NT2/D1 (cell line): ENCODE data around the gene SEL1L3.

Source experiments
- YY1 ChIP-seq: IDR thresholded peaks from 2 replicates; pipeline ENCODE4 v1.6.1; 2011; ENCODE audit not compliant: insufficient read length, insufficient read depth
- ZNF274 ChIP-seq: IDR thresholded peaks from 2 replicates; pipeline ENCODE4 v1.6.1; 2011; ENCODE audit warnings: mild to moderate bottlenecking, low read depth, low read length

- TF ChIP-seq YY1, result no peak
- TF ChIP-seq ZNF274, result no peak
Observed at GRCh38 chr4:25861280-25861950, 1.4 kb downstream of the SEL1L3 start.
